PC-9 (cell line): ENCODE measurements around the gene SH3PXD2B. TPM values are rescaled to one million over a fixed set of nuclear protein-coding genes. Genes with fewer than 3 reads are reported as not detected.

Experiments used
- BruUV-seq: library from RNA; stranded (reverse); fragments of 400-500 nt; replicated peaks from 2 replicates; lab custom pipeline; 2021; lab: Mats Ljungman, UMichigan
- CTCF ChIA-PET: fragments of 300-600 bp; sonication (Branson Sonifier 250); formaldehyde crosslinking; loops from one replicate; lab custom pipeline; 2022; ENCODE audit warnings: antibody characterized with exemption; lab: Charles Lee
- POLR2A ChIA-PET: fragments of 300-600 bp; sonication (Branson Sonifier 250); formaldehyde crosslinking; loops from one replicate; lab custom pipeline; 2022; ENCODE audit warnings: antibody characterized with exemption; ENCODE audit not compliant: unreplicated experiment; lab: Charles Lee
- DNase-seq, 2 experiments: peaks; one replicate each; pipeline versions ENCODE4 v3.0.0 to v3.0.0-alpha.2; 2015 to 2022; ENCODE audit warnings: mixed read lengths in 1 of 2
- H2AFZ ChIP-seq: fragments of 200-600 bp; sonication (generic); 2 replicates; pipeline ENCODE4 v1.8.1; 2017; ENCODE audit warnings: antibody characterized with exemption
- H3F3A ChIP-seq: fragments of 200-600 bp; sonication (generic); 2 replicates; pipeline ENCODE4 v1.8.1; 2017; ENCODE audit warnings: antibody characterized with exemption, mild to moderate bottlenecking, low read depth; ENCODE audit not compliant: insufficient read depth
- H3K27ac ChIP-seq: fragments of 200-600 bp; sonication (generic); 2 replicates; pipeline ENCODE4 v1.6.1; 2016; ENCODE audit warnings: mixed run types
- H3K27me3 ChIP-seq: fragments of 200-600 bp; sonication (generic); 2 replicates; pipeline ENCODE4 v1.6.1; 2016; ENCODE audit warnings: low read depth, mixed run types; ENCODE audit not compliant: insufficient read depth
- H3K36me3 ChIP-seq: fragments of 200-600 bp; sonication (generic); 2 replicates; pipeline ENCODE4 v1.6.1; 2016; ENCODE audit warnings: low read depth, mixed run types
- H3K4me1 ChIP-seq: fragments of 200-600 bp; sonication (generic); replicated peaks from 2 replicates; pipeline ENCODE4 v1.6.1; 2016; ENCODE audit warnings: mixed run types; ENCODE audit not compliant: insufficient read depth
- H3K4me2 ChIP-seq: fragments of 200-600 bp; sonication (generic); 2 replicates; pipeline ENCODE4 v1.6.1; 2017; ENCODE audit warnings: mixed run types
- H3K4me3 ChIP-seq: fragments of 200-600 bp; sonication (generic); 2 replicates; pipeline ENCODE4 v1.6.1; 2016; ENCODE audit warnings: mixed run types
- H3K79me2 ChIP-seq: fragments of 200-600 bp; sonication (generic); 2 replicates; pipeline ENCODE4 v1.6.1; 2017; ENCODE audit warnings: low read depth, mixed run types
- H3K9me2 ChIP-seq: fragments of 200-600 bp; sonication (generic); 2 replicates; pipeline ENCODE4 v1.8.1; 2017; ENCODE audit warnings: mild to moderate bottlenecking; ENCODE audit not compliant: insufficient read depth
- H3K9me3 ChIP-seq: fragments of 200-600 bp; sonication (generic); 2 replicates; pipeline ENCODE4 v1.8.1; 2016; ENCODE audit warnings: low read depth; ENCODE audit not compliant: insufficient read depth
- H4K20me1 ChIP-seq: fragments of 200-600 bp; sonication (generic); 2 replicates; pipeline ENCODE4 v1.8.1; 2017; ENCODE audit not compliant: insufficient read depth
- CTCF ChIP-seq: fragments of 200-600 bp; sonication (generic); conservative IDR thresholded peaks from 2 replicates; pipeline ENCODE4 v1.6.1; 2017; ENCODE audit warnings: mixed run types, antibody characterized with exemption, mild to moderate bottlenecking, moderate library complexity
- EZH2 ChIP-seq: fragments of 200-600 bp; sonication (generic); IDR thresholded peaks from 2 replicates; pipeline ENCODE4 v1.8.0; 2017; ENCODE audit warnings: antibody characterized with exemption, low read depth
- intact Hi-C: fragments of 100-400 bp; cut with micrococcal nuclease; formaldehyde crosslinking; loops from one replicate; pipeline ENCODE4 v1.10.0; 2022; ENCODE audit not compliant: unreplicated experiment
- total RNA-seq: library from RNA; stranded (reverse); gene quantifications from 2 replicates; pipeline ENCODE4 v1.2.3, GENCODE V29; 2021

Gene SH3PXD2B
- total RNA-seq, 1 experiment from 2014 or later: 29.3 TPM

GRCh38 chr5:172339264-172340180 is 114.8 kb downstream of the SH3PXD2B start:
- no peak overlapping the region for H3K4me2 ChIP-seq
- TF ChIP-seq CTCF (no peak), EZH2 (no peak)
- POLR2A ChIA-PET: no interaction called here
- H4K20me1 ChIP-seq: no peaks in the 10 kb centered on the region
- CTCF ChIA-PET: no interaction called here
- no peaks in the 10 kb centered on the region for H3K4me1 ChIP-seq
- no peaks in the 10 kb centered on the region for H3K36me3 ChIP-seq
- H3K27ac ChIP-seq: no peak overlapping the region
- H3F3A ChIP-seq: no peaks in the 10 kb centered on the region
- H3K27me3 ChIP-seq: no peaks in the 10 kb centered on the region
- no peaks in the 10 kb centered on the region for H3K9me2 ChIP-seq
- intact Hi-C loops: no loop called here
- no TSS peak for BruUV-seq
- H2AFZ ChIP-seq: no peak overlapping the region
- no peaks in the 10 kb centered on the region for H3K9me3 ChIP-seq
- H3K79me2 ChIP-seq: no peaks in the 10 kb centered on the region
- H3K4me3 ChIP-seq: no peak overlapping the region
- DNase-seq: no peak

- Histone ChIP-seq H3K4me1 (no peaks in the 10 kb centered on the region), H3K9me2 (no peaks in the 10 kb centered on the region), H3K9me3 (no peaks in the 10 kb centered on the region), H3K27ac (no peak overlapping the region), H3F3A (no peaks in the 10 kb centered on the region), H2AFZ (no peak overlapping the region), H3K4me3 (no peak overlapping the region), H4K20me1 (no peaks in the 10 kb centered on the region), H3K79me2 (no peaks in the 10 kb centered on the region), H3K4me2 (no peak overlapping the region), H3K36me3 (no peaks in the 10 kb centered on the region), H3K27me3 (no peaks in the 10 kb centered on the region)
- ChIA-PET POLR2A (no interaction called here), CTCF (no interaction called here)
- BruUV-seq: no TSS peak
- intact Hi-C loops: no loop called here
- TF ChIP-seq CTCF (no peak), EZH2 (no peak)
- DNase-seq: no peak
Observed at GRCh38 chr5:172336676-172337285, 117.5 kb downstream of the SH3PXD2B start.

- H4K20me1 ChIP-seq: no peaks in the 10 kb centered on the region
- H3K4me1 ChIP-seq: no peaks in the 10 kb centered on the region
- TF ChIP-seq CTCF (no peak), EZH2 (no peak)
- no peaks in the 10 kb centered on the region for H3K9me2 ChIP-seq
- no peak overlapping the region for H3K4me3 ChIP-seq
- POLR2A ChIA-PET: no interaction called here
- no peaks in the 10 kb centered on the region for H3K79me2 ChIP-seq
- no peaks in the 10 kb centered on the region for H3K9me3 ChIP-seq
- DNase-seq: no peak
- no peaks in the 10 kb centered on the region for H3K36me3 ChIP-seq
- no TSS peak for BruUV-seq
- H3F3A ChIP-seq: no peaks in the 10 kb centered on the region
- intact Hi-C loops: no loop called here
- no peak overlapping the region for H3K4me2 ChIP-seq
- CTCF ChIA-PET: no interaction called here
- no peaks in the 10 kb centered on the region for H3K27me3 ChIP-seq
- H2AFZ ChIP-seq: no peak overlapping the region
- H3K27ac ChIP-seq: no peak overlapping the region
Observed at GRCh38 chr5:172336264-172336663, 118.1 kb downstream of the SH3PXD2B start.
